Fibroblast of skin of right quadriceps (primary cell): Measurements from ENCODE around the gene KRTAP12-2.

Experiments
- DNase-seq: peaks from one replicate; pipeline ENCODE4 v3.0.0-alpha.2; 2013

KRTAP12-2 gene

GRCh38 chr21:44666401-44667320 is at the start of gene KRTAP12-2:
KRTAP12-2 (minus strand) TSS chr21:44666927; CDS start chr21:44666886, 41 bp downstream.
- DNase-seq = no peak

- DNase-seq = no peak
These were observed 48.2 kb upstream of the KRTAP12-2 start for GRCh38 chr21:44714905-44715304.

- no peak for DNase-seq
These were observed 47.1 kb upstream of the KRTAP12-2 start for GRCh38 chr21:44713846-44714245.

GRCh38 chr21:44713130-44713529 is 46.4 kb upstream of the KRTAP12-2 start:
- no peak for DNase-seq

GRCh38 chr21:44712203-44713028 is 45.7 kb upstream of the KRTAP12-2 start:
- DNase-seq = no peak

GRCh38 chr21:44711327-44712202 is 44.8 kb upstream of the KRTAP12-2 start, which contains the start of gene TSPEAR:
TSPEAR (minus strand) TSS chr21:44711572; CDS start chr21:44711514, 58 bp downstream.
- no peak for DNase-seq

GRCh38 chr21:44710756-44711326 is 44.1 kb upstream of the KRTAP12-2 start:
- no peak for DNase-seq

- no peak for DNase-seq
These were observed 43.6 kb upstream of the KRTAP12-2 start for GRCh38 chr21:44710294-44710665.

- DNase-seq = no peak
These were observed 42.9 kb upstream of the KRTAP12-2 start for GRCh38 chr21:44709426-44710293.

GRCh38 chr21:44708866-44709425 is 42.2 kb upstream of the KRTAP12-2 start:
- no peak for DNase-seq

GRCh38 chr21:44708213-44708865 is 41.6 kb upstream of the KRTAP12-2 start:
- no peak for DNase-seq

- no peak for DNase-seq
These were observed 40.2 kb upstream of the KRTAP12-2 start for GRCh38 chr21:44706706-44707581.

- DNase-seq = no peak
These were observed 39.4 kb upstream of the KRTAP12-2 start for GRCh38 chr21:44706026-44706705.

- DNase-seq = no peak
These were observed 37.9 kb upstream of the KRTAP12-2 start for GRCh38 chr21:44704636-44705001.

- no peak for DNase-seq
These were observed 37.3 kb upstream of the KRTAP12-2 start for GRCh38 chr21:44703731-44704635.

- DNase-seq = no peak
These were observed 36.4 kb upstream of the KRTAP12-2 start for GRCh38 chr21:44702973-44703730.
